Superior temporal gyrus (tissue), 1 donor: Measurements from ENCODE around the gene CNNM3.
"Not testable (repeated sequence)": the region's sequence is repeated elsewhere in the genome, so short reads cannot be mapped to it uniquely, and the experiment has no call there.

Experiments used
- DNase-seq: peaks from one replicate; pipeline ENCODE4 v3.0.0-alpha.2; 2016; ENCODE audit errors: extremely low spot score

The CNNM3 gene

GRCh38 chr2:96798733-96799622 is 17.1 kb upstream of the CNNM3 start:
- DNase-seq: no peak

DNA sequence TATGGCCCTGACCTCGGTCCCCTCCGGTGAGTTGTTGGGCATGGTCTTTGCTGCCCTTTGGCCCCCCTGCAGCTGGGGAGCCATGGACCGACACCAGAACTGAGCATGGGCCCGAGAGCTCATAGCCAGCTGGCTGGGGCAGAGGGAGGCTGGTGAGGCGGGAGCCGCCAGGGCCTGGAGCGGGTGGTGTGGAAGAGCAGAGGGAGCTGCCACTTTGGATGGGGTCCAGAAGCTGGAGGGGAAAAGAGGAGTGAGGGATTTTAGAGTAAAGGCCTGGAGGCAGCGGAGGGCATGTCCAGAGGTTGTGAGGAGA is 16.5 kb upstream of the CNNM3 start:
- DNase-seq: no peak

- DNase-seq: no peak
Measured at GRCh38 chr2:96800061-96801004, 15.7 kb upstream of the CNNM3 start.

DNA sequence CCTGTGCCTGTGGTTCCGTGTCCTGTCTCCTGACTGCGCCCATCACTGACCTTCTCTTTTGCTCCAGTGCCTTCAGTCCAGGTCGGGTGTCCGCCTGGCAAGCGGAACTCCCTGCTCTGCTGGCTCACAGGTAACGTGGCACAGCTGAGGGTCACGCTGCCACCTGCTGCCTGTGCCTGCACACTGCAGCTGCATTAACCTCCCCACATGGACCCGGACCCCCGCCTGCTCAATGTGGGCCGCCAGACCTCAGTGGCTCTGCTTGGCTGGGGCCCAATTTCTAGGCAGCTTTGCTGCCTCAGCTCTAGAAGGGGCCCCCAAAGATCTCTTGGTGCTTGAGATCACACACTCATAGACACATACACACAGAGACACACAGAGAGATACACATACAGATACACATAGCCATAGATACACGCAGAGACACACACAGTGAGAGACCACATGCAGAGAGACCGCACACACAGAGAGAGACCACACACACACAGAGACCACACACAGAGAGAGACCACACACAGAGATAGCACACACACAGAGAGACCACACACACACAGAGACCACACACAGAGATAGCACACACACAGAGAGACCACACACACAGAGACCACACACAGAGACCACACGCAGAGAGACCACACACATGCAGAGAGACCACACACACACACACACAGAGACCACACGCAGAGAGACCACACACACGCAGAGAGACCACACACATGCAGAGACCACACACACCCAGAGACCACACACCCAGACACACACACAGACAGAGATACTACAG is 14.9 kb upstream of the CNNM3 start:
- peak; percentile 67 for DNase-seq

GRCh38 chr2:96801786-96802595 is 14.1 kb upstream of the CNNM3 start:
- no peak for DNase-seq

DNA sequence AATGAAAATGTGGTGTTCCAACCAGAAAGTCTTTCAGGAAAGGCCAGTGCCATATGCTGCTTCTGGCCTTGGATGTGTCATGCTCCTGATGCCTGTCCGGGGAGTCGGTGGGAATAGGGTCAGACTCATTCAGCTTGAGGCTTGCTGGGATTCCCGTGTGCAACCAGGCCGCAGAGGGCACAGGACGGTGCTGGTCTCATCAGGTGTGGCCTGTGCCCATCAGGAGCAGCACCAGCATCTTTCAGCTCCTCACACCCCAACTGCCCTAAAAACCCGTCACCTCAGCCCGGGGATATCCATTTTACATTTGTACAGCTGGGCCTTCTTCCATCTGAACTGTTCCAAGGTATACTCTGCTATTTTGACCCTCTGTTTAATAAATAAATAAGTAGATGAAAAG is 13.3 kb upstream of the CNNM3 start:
- DNase-seq: no peak

- no peak for DNase-seq
Measured at GRCh38 chr2:96804986-96805385, 11.1 kb upstream of the CNNM3 start.

GRCh38 chr2:96805946-96806345 is 10.1 kb upstream of the CNNM3 start:
- not testable (repeated sequence) for DNase-seq

DNA sequence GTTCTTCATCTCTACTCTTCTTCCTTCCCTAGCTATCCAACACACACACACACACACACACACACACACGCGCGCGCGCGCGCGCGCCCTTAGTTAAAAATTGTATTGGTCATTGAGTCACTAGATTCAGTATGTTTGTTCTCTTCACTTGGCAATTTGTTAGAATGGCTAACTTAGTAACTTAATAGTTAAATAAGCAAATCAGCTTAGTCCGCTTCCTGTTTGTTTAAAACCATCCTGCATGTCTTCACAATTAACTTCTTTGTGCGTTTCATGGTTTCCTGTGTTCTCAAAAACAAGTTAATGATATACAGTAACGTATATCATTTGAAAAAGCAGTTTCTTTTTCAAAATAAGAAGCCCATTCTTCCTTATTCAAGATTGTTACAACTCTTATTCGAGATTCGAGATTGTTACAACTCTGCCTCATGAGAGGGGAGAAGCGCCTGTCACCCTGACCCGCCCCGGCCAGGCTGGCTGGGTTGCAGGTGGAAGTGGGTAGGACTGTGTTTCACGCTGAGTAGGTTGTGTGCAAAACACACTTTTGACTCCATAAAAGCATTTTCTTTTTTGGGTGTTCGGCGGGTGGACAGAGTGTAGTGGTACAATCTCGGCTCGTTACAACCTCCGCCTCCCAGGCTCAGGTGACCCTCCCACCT is 9.5 kb upstream of the CNNM3 start:
- no peak for DNase-seq

DNA sequence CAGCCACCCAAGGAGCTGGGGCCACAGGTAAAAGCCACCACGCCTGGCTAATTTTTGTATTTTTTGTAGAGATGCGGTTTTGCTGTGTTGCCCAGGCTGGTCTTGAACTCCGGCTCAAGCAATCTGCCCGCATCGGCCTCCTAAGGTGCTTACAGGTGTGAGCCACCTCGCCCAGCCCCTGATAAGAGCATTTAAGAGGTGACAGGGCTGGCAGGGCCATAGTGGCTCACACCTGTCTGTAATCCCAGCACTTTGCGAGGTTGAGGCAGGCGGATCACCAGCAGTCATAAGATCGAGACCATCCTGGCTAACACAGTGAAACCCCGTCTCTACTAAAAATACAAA is 9.0 kb upstream of the CNNM3 start:
- DNase-seq: no peak

GRCh38 chr2:96808176-96808837 is 7.8 kb upstream of the CNNM3 start:
- no peak for DNase-seq

DNA sequence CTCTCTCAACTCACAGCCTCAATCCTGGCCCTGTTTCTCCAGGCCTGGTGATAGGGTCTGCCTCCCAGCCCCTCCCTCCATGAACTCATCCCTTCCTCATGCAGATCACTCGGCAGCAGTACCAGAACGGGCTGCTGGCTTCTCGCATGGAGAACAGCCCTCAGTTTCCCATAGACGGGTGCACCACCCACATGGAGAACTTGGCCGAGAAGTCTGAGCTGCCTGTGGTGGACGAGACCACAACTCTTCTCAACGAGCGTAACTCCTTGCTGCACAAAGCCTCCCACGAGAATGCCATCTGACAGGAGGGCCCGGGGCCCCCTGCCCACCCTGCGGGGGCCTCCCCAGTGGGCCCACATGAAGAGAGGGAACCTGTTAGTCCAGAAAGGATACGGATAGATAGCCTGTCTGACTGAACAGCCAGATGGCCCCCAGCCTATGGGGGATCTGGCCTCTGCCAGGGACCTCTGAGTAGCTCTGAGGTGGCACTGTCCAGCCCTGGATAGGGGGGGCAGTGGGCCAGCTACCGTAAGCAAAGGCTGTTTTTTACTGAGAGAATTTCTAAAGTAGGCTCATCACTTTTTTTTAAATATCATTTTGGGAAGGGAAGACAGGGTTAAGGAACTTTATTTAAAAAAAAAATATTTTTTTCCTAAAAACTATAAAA is 6.7 kb upstream of the CNNM3 start:
- no peak for DNase-seq

- peak; percentile 43 for DNase-seq
Measured at GRCh38 chr2:96809951-96810782, 5.9 kb upstream of the CNNM3 start.

GRCh38 chr2:96810783-96811192 is 5.3 kb upstream of the CNNM3 start:
- no peak for DNase-seq

GRCh38 chr2:96811917-96812316 is 4.2 kb upstream of the CNNM3 start:
- DNase-seq: no peak

- no peak for DNase-seq
Measured at GRCh38 chr2:96813656-96814055, 2.4 kb upstream of the CNNM3 start.

GRCh38 chr2:96815326-96816126 is 542 bp upstream of the CNNM3 start:
- peak; percentile 53 for DNase-seq
